H1 (cell line): ENCODE measurements around the gene EPHA6. TPM values are rescaled to one million over a fixed set of nuclear protein-coding genes. Genes with fewer than 3 reads are reported as not detected.

Experiments
- CTCF ChIA-PET: fragments of 300-600 bp; sonication (Branson Sonifier 250); formaldehyde crosslinking; loops from one replicate; lab custom pipeline; 2021; ENCODE audit not compliant: partially characterized antibody; lab: Charles Lee
- POLR2A ChIA-PET: fragments of 300-600 bp; sonication (Branson Sonifier 250); formaldehyde crosslinking; loops from one replicate; lab custom pipeline; 2021; ENCODE audit warnings: inconsistent platforms; ENCODE audit not compliant: partially characterized antibody; lab: Charles Lee
- DNase-seq, 2 experiments: peaks; one replicate each; pipeline versions ENCODE4 v3.0.0 to v3.0.0-alpha.2; 2010 to 2022; ENCODE audit warnings: low spot score in 2 of 2, low read depth in 1 of 2, mixed read lengths in 1 of 2
- FAIRE-seq: peaks from 2 replicates; lab custom pipeline; 2011; peaks lifted over from hg19 to GRCh38; lab: Jason Lieb, UNC
- H2AFZ ChIP-seq: 2 replicates; pipeline ENCODE4 v1.8.1; 2012; ENCODE audit warnings: low read length, inconsistent platforms
- H2AK5ac ChIP-seq: 2 replicates; pipeline ENCODE4 v1.6.1; 2013; ENCODE audit warnings: low read depth, low read length
- H2BK120ac ChIP-seq: replicated peaks from 2 replicates; pipeline ENCODE3; 2013; ENCODE audit warnings: low read depth, low read length, inconsistent platforms
- H2BK12ac ChIP-seq: 2 replicates; pipeline ENCODE4 v1.6.1; 2013; ENCODE audit warnings: low read depth, low read length
- H2BK15ac ChIP-seq: 2 replicates; pipeline ENCODE4 v1.6.1; 2013; ENCODE audit warnings: low read length
- H2BK20ac ChIP-seq: 2 replicates; pipeline ENCODE4 v1.6.1; 2013; ENCODE audit warnings: low read length
- H2BK5ac ChIP-seq: 2 replicates; pipeline ENCODE4 v1.6.1; 2013; ENCODE audit warnings: low read depth, low read length
- H3K14ac ChIP-seq: 2 replicates; pipeline ENCODE4 v1.6.1; 2013; ENCODE audit warnings: inconsistent platforms; ENCODE audit not compliant: insufficient read length
- H3K18ac ChIP-seq: 2 replicates; pipeline ENCODE4 v1.6.1; 2013; ENCODE audit warnings: low read length; ENCODE audit errors: extremely low read depth
- H3K23ac ChIP-seq: 2 replicates; pipeline ENCODE4 v1.6.1; 2013; ENCODE audit warnings: inconsistent platforms; ENCODE audit not compliant: insufficient read length
- H3K23me2 ChIP-seq: 2 replicates; pipeline ENCODE4 v1.6.1; 2013; ENCODE audit warnings: low read depth, low read length
- H3K27ac ChIP-seq: 2 replicates; pipeline ENCODE4 v1.6.1; 2011; ENCODE audit warnings: low read depth, low read length, inconsistent platforms
- H3K27me3 ChIP-seq, 4 experiments: replicated peaks in 1 of 4; 1 replicate in 1 of 4; 2 replicates in 3 of 4; pipeline versions ENCODE4 v1.6.1 to v1.8.1; 2011 to 2013; ENCODE audit warnings: low read length in 3 of 4, mild to moderate bottlenecking in 3 of 4, inconsistent platforms in 2 of 4, mixed read lengths in 2 of 4, moderate library complexity in 1 of 4; ENCODE audit not compliant: control insufficient read depth in 3 of 4, insufficient read depth in 3 of 4; ENCODE audit errors: extremely low read depth in 1 of 4
- H3K36me3 ChIP-seq, 4 experiments: 2 replicates each; pipeline versions ENCODE4 v1.6.1 to v1.8.1; 2011 to 2013; ENCODE audit warnings: mild to moderate bottlenecking in 4 of 4, low read length in 3 of 4, moderate library complexity in 2 of 4, control low read depth in 1 of 4, inconsistent platforms in 1 of 4; ENCODE audit not compliant: insufficient read depth in 4 of 4, control insufficient read depth in 2 of 4
- H3K4ac ChIP-seq: replicated peaks from 2 replicates; pipeline ENCODE3; 2013; ENCODE audit warnings: low read length, low read depth, mixed read lengths, inconsistent platforms; ENCODE audit not compliant: insufficient read length
- H3K4me1 ChIP-seq, 4 experiments: replicated peaks in 1 of 4; 1 replicate in 1 of 4; 2 replicates in 3 of 4; pipeline versions ENCODE4 v1.6.1 to v1.8.1; 2011 to 2013; ENCODE audit warnings: low read length in 3 of 4, inconsistent platforms in 2 of 4, mixed read lengths in 1 of 4; ENCODE audit not compliant: insufficient read depth in 4 of 4, control insufficient read depth in 3 of 4
- H3K4me2 ChIP-seq, 2 experiments: 2 replicates each; pipeline versions ENCODE4 v1.6.1 to v1.8.1; 2011 to 2013; ENCODE audit warnings: low read depth in 2 of 2, low read length in 2 of 2, control low read depth in 1 of 2, inconsistent platforms in 1 of 2, mild to moderate bottlenecking in 1 of 2; ENCODE audit not compliant: insufficient read depth in 1 of 2
- H3K4me3 ChIP-seq, 4 experiments: fragments of 200-600, 300-600 bp in 1 of 4; sonication (generic), shearing (Covaris generic), sonication (Bioruptor Twin) in 1 of 4; 2 replicates each; pipeline versions ENCODE4 v1.5.1 to v1.8.1; 2011 to 2016; ENCODE audit warnings: low read length in 4 of 4, low read depth in 3 of 4, control low read depth in 2 of 4, inconsistent platforms in 2 of 4, mild to moderate bottlenecking in 2 of 4, mixed read lengths in 1 of 4, moderate library complexity in 1 of 4; ENCODE audit not compliant: insufficient read depth in 2 of 4; ENCODE audit errors: extremely low read depth in 1 of 4
- H3K56ac ChIP-seq: replicated peaks from 2 replicates; pipeline ENCODE3; 2013; ENCODE audit warnings: low read depth, mild to moderate bottlenecking, mixed read lengths, low read length, inconsistent platforms; ENCODE audit not compliant: insufficient read length
- H3K79me1 ChIP-seq: 2 replicates; pipeline ENCODE4 v1.6.1; 2013; ENCODE audit warnings: low read depth, low read length, control low read depth
- H3K79me2 ChIP-seq, 2 experiments: 2 replicates each; pipeline versions ENCODE4 v1.6.1 to v1.8.1; 2012 to 2013; ENCODE audit warnings: low read length in 2 of 2, mild to moderate bottlenecking in 2 of 2, inconsistent platforms in 1 of 2; ENCODE audit not compliant: insufficient read depth in 2 of 2, control insufficient read depth in 1 of 2
- H3K9ac ChIP-seq, 4 experiments: replicated peaks in 1 of 4; 1 replicate in 1 of 4; 2 replicates in 3 of 4; pipeline versions ENCODE4 v1.6.1 to v1.8.1; 2011 to 2013; ENCODE audit warnings: low read depth in 3 of 4, low read length in 3 of 4, control low read depth in 2 of 4, mild to moderate bottlenecking in 2 of 4, moderate library complexity in 2 of 4, inconsistent platforms in 1 of 4; ENCODE audit errors: extremely low read depth in 1 of 4
- H3K9me3 ChIP-seq, 2 experiments: 2 replicates each; pipeline versions ENCODE4 v1.6.1 to v1.8.1; 2012 to 2013; ENCODE audit warnings: mild to moderate bottlenecking in 2 of 2, moderate library complexity in 2 of 2, control low read depth in 1 of 2, inconsistent platforms in 1 of 2, low read depth in 1 of 2, low read length in 1 of 2, mixed read lengths in 1 of 2; ENCODE audit not compliant: insufficient read depth in 2 of 2
- H4K20me1 ChIP-seq, 2 experiments: replicated peaks in 1 of 2; 2 replicates each; pipeline versions ENCODE3 to v1.8.1; 2011 to 2013; ENCODE audit warnings: inconsistent platforms in 2 of 2, low read length in 2 of 2, mild to moderate bottlenecking in 1 of 2; ENCODE audit not compliant: insufficient read depth in 2 of 2, control insufficient read depth in 1 of 2
- H4K5ac ChIP-seq: 2 replicates; pipeline ENCODE4 v1.6.1; 2013; ENCODE audit warnings: low read length, low read depth, mixed read lengths, inconsistent platforms; ENCODE audit not compliant: insufficient read length
- H4K8ac ChIP-seq: 2 replicates; pipeline ENCODE4 v1.8.0; 2013; ENCODE audit warnings: mild to moderate bottlenecking, moderate library complexity, low read length, inconsistent platforms; ENCODE audit not compliant: insufficient read depth; ENCODE audit errors: extremely low read depth
- H4K91ac ChIP-seq: replicated peaks from 2 replicates; pipeline ENCODE3; 2013; ENCODE audit warnings: low read length, mixed read lengths, inconsistent platforms; ENCODE audit not compliant: insufficient read length
- WGBS, 2 experiments: shearing (Covaris generic) in 1 of 2; methylation state at CpG; one replicate each; pipeline versions ENCODE4 v1.1.6 to v1.1.7; 2013 to 2015; ENCODE audit warnings: low lambda C conversion rate in 2 of 2, mixed read lengths in 2 of 2, inconsistent platforms in 1 of 2, low coverage in 1 of 2, missing lambda C conversion rate in 1 of 2; ENCODE audit not compliant: insufficient replicate concordance in 2 of 2, insufficient coverage in 1 of 2, insufficient read length in 1 of 2; ENCODE audit errors: extremely low coverage in 1 of 2, missing lambda C conversion rate in 1 of 2; 5-methylcytosine and 5-hydroxymethylcytosine counted together
- polyA plus RNA-seq, 7 experiments: library from polyadenylated mRNA; depleted of rRNA in 3 of 7; stranded (reverse) in 5 of 7; unstranded in 2 of 7; fragments of >200 nt in 5 of 7; fragments of 200-250 nt in 2 of 7; gene quantifications; 1 replicate in 5 of 7; 2 replicates in 1 of 7; 4 replicates in 1 of 7; pipeline versions ENCODE4 v1.2.1 to v1.2.3, GENCODE V29; 2011 to 2013; ENCODE audit warnings: missing spikeins in 2 of 7, mixed read lengths in 2 of 7
- total RNA-seq: library from RNA; stranded (reverse); fragmentation: NEBNext Ultra II Directional; extraction: Animal tissue kit (Norgen Biotek cat#: 25700); gene quantifications from 2 replicates; pipeline ENCODE4 v1.2.1, GENCODE V29; 2021

The EPHA6 gene
- total and polyA plus RNA-seq, 2 of the 8 experiments (the other 6 are each of a cell fraction or from before 2014, with no cell fraction given), result 0.83 to 3.2 TPM

DNA sequence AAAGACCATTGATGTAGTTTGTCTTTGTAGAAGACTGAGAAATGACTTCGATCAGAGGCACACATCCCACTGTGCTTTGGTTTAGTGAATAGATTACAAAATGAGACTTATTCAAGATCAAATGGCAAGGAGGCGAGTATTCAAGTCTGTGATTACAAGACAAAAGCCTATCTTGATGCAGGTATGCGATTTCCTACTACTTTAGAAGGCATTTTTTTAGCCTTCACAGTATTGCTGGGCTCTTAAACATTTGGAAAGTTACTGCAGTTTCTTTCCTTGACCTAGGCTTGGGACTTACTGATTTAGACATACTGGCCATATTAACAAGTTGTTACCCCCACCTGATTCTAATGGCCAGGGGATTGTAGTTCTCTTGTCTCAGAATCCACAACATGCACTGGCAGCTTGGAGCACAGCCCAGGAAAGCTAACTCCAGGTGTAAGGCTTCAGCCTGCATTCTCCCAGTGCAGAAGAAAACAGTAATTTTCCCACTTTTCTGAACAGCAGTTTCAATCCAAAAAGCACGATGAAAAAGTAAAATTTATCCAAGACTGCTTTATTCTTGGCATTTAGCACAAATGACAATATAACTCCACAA lies 311.6 kb downstream of the EPHA6 start:
- H3K23ac ChIP-seq, result no peak overlapping the region
- H3K79me2 ChIP-seq, result no peaks in the 10 kb centered on the region
- H3K56ac ChIP-seq, result no peak overlapping the region
- no peak overlapping the region for H2BK20ac ChIP-seq
- no peaks in the 10 kb centered on the region for H3K79me1 ChIP-seq
- no peaks in the 10 kb centered on the region for H3K36me3 ChIP-seq
- no peak overlapping the region for H3K27ac ChIP-seq
- H2BK120ac ChIP-seq, result peak overlapping the region; percentile 30
- POLR2A ChIA-PET, result no interaction called here
- no peak overlapping the region for H3K14ac ChIP-seq
- peak overlapping the region; percentile 45 to 58 for H3K4me2 ChIP-seq
- no peaks in the 10 kb centered on the region for H3K23me2 ChIP-seq
- H2BK15ac ChIP-seq, result no peak overlapping the region
- no peaks in the 10 kb centered on the region for H3K9me3 ChIP-seq
- peak overlapping the region; percentile 62 for H3K18ac ChIP-seq
- peak overlapping the region; percentile 37; the same call in 1 of the 2 replicates for H2BK5ac ChIP-seq
- FAIRE-seq (peak; percentile 81), DNase-seq (no peak)
- no peak overlapping the region for H3K9ac ChIP-seq
- H3K4ac ChIP-seq, result peak overlapping the region; percentile 16
- H2AFZ ChIP-seq, result no peak overlapping the region
- H4K8ac ChIP-seq, result no peak overlapping the region
- H2AK5ac ChIP-seq, result no peak overlapping the region
- H3K4me3 ChIP-seq, result peak overlapping the region in 1 of 4 experiments; percentile 39; a peak in 2 of 8 replicates
- H2BK12ac ChIP-seq, result no peak overlapping the region
- 8% methylated on average over 4 of the region's 4 CpGs; no CpG with 5 or more reads in 1 of the 2 experiments for WGBS, 2 experiments
- CTCF ChIA-PET, result interaction anchor here (0.9 to 2.2 kb wide), 2 partner anchors 14 to 17 kb away, joined by 3 to 9 read pairs; no protein-coding TSS in a partner anchor
- H4K91ac ChIP-seq, result peak overlapping the region; percentile 4
- H4K5ac ChIP-seq, result peak overlapping the region; percentile 69
- no peaks in the 10 kb centered on the region for H4K20me1 ChIP-seq
- no peaks in the 10 kb centered on the region for H3K27me3 ChIP-seq
- H3K4me1 ChIP-seq, result peaks cover 2 to 9% (median 6%) of the 10 kb centered on the region in 4 experiments; a peak in 5 of 7 replicates
